Trophoblast cell (in vitro differentiated cells and primary cell): Measurements from ENCODE around the gene SEL1L2.
A peak's percentile ranks its signal among the peaks of the same experiment; 100 is the strongest.

ENCODE experiments used
- DNase-seq, 2 donors: peaks; one replicate each; pipeline ENCODE4 v3.0.0-alpha.2; 2016
- H2AFZ ChIP-seq: 2 replicates; pipeline ENCODE4 v1.6.1; 2013; ENCODE audit warnings: low read length, moderate library complexity, mild to moderate bottlenecking; ENCODE audit not compliant: insufficient read depth, poor library complexity
- H2AK5ac ChIP-seq: 2 replicates; pipeline ENCODE4 v1.6.1; 2013; ENCODE audit warnings: mild to moderate bottlenecking, low read length
- H2BK120ac ChIP-seq: 2 replicates; pipeline ENCODE4 v1.6.1; 2013; ENCODE audit warnings: low read length, mild to moderate bottlenecking, moderate library complexity; ENCODE audit not compliant: insufficient read depth, poor library complexity
- H2BK12ac ChIP-seq: 2 replicates; pipeline ENCODE4 v1.6.1; 2013; ENCODE audit warnings: mild to moderate bottlenecking, low read length, moderate library complexity
- H2BK5ac ChIP-seq: 2 replicates; pipeline ENCODE4 v1.6.1; 2013; ENCODE audit warnings: low read length, low read depth, moderate library complexity, mild to moderate bottlenecking; ENCODE audit not compliant: poor library complexity
- H3K14ac ChIP-seq: 2 replicates; pipeline ENCODE4 v1.6.1; 2013; ENCODE audit warnings: mild to moderate bottlenecking, low read length
- H3K18ac ChIP-seq: 2 replicates; pipeline ENCODE4 v1.6.1; 2013; ENCODE audit warnings: mild to moderate bottlenecking, low read length
- H3K23ac ChIP-seq: 2 replicates; pipeline ENCODE4 v1.6.1; 2013; ENCODE audit warnings: low read length
- H3K27ac ChIP-seq: 2 replicates; pipeline ENCODE4 v1.5.1; 2013; ENCODE audit warnings: low read depth, mild to moderate bottlenecking, inconsistent platforms, low read length, moderate library complexity
- H3K27me3 ChIP-seq: 2 replicates; pipeline ENCODE4 v1.6.1; 2013; ENCODE audit warnings: inconsistent platforms, mild to moderate bottlenecking, low read length, moderate library complexity; ENCODE audit not compliant: insufficient read depth
- H3K36me3 ChIP-seq, 2 experiments: 1 replicate in 1 of 2; 2 replicates in 1 of 2; pipeline ENCODE4 v1.6.1; 2013; ENCODE audit warnings: low read length in 2 of 2, mild to moderate bottlenecking in 2 of 2, moderate library complexity in 1 of 2; ENCODE audit not compliant: insufficient read depth in 2 of 2, control insufficient read depth in 1 of 2
- H3K4ac ChIP-seq: 2 replicates; pipeline ENCODE4 v1.6.1; 2013; ENCODE audit warnings: low read depth, mild to moderate bottlenecking, low read length, moderate library complexity
- H3K4me1 ChIP-seq, 2 experiments: 1 replicate in 1 of 2; 2 replicates in 1 of 2; pipeline ENCODE4 v1.6.1; 2013; ENCODE audit warnings: low read length in 2 of 2, mild to moderate bottlenecking in 2 of 2, moderate library complexity in 1 of 2; ENCODE audit not compliant: insufficient read depth in 2 of 2, control insufficient read depth in 1 of 2
- H3K4me2 ChIP-seq: 2 replicates; pipeline ENCODE4 v1.6.1; 2013; ENCODE audit warnings: inconsistent platforms, mild to moderate bottlenecking, low read length, moderate library complexity
- H3K4me3 ChIP-seq: 2 replicates; pipeline ENCODE4 v1.5.1; 2013; ENCODE audit warnings: mild to moderate bottlenecking, low read depth, low read length, inconsistent platforms
- H3K79me1 ChIP-seq: one replicate; pipeline ENCODE4 v1.6.1; 2013; ENCODE audit warnings: low read length
- H3K79me2 ChIP-seq: 2 replicates; pipeline ENCODE4 v1.6.1; 2013; ENCODE audit warnings: low read length, mild to moderate bottlenecking; ENCODE audit not compliant: control insufficient read depth, insufficient read depth, poor library complexity
- H3K9ac ChIP-seq: 2 replicates; pipeline ENCODE4 v1.6.1; 2013; ENCODE audit warnings: mild to moderate bottlenecking, low read length
- H3K9me3 ChIP-seq: 2 replicates; pipeline ENCODE4 v1.6.1; 2013; ENCODE audit warnings: low read depth, mild to moderate bottlenecking, control low read depth, inconsistent platforms, low read length; ENCODE audit not compliant: insufficient read depth
- H4K12ac ChIP-seq: 2 replicates; pipeline ENCODE4 v1.6.1; 2013; ENCODE audit warnings: low read depth, mild to moderate bottlenecking, low read length, moderate library complexity
- H4K8ac ChIP-seq: 2 replicates; pipeline ENCODE4 v1.6.1; 2013; ENCODE audit warnings: low read depth, mild to moderate bottlenecking, low read length, moderate library complexity
- H4K91ac ChIP-seq: one replicate; pipeline ENCODE4 v1.6.1; 2013; ENCODE audit warnings: low read depth, mild to moderate bottlenecking, low read length, moderate library complexity
- WGBS: extraction: QIAGEN DNeasy Blood & Tissue Kit; methylation state at CpG from one replicate; pipeline ENCODE4 v1.1.7; 2013; ENCODE audit warnings: missing lambda C conversion rate; ENCODE audit not compliant: insufficient read length, insufficient coverage; ENCODE audit errors: extremely low coverage; 5-methylcytosine and 5-hydroxymethylcytosine counted together

SEL1L2 gene

DNA sequence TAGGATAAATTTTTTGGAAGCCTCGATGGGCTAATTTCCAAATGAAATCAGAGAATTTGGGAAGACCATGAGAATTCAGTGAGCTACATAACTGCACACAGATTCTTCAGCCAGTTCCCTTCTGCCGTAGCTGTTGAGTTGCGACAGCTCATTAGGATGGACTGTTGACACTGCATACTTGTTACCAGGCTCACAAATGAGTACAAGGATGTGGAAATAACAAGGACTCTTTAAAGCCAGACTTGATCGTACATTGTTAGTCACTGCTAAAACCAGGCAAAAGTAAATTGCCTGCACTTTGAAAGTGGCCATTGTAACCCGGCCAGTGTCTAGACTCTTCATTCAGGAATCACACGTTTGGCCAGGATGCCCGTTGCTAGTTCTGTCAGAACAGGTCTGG, 168.5 kb downstream of the SEL1L2 start:
- H4K8ac ChIP-seq = no peak overlapping the region
- no peak overlapping the region for H3K18ac ChIP-seq
- WGBS = no CpG with 5 or more reads among the region's 7 CpGs

GRCh38 chr20:13819885-13820645, 170.3 kb downstream of the SEL1L2 start:
- Histone ChIP-seq H3K14ac (no peak overlapping the region), H3K18ac (no peak overlapping the region), H3K27ac (no peak overlapping the region), H3K4me3 (no peak overlapping the region), H3K27me3 (no peaks in the 10 kb centered on the region), H3K9me3 (no peaks in the 10 kb centered on the region), H2BK5ac (no peak overlapping the region), H4K8ac (no peak overlapping the region), H2BK120ac (no peak overlapping the region), H4K91ac (no peak overlapping the region), H3K79me1 (no peaks in the 10 kb centered on the region), H3K4me1 (no peaks in the 10 kb centered on the region), H3K36me3 (peaks cover 4 to 10% of the 10 kb centered on the region in 2 experiments), H2AK5ac (no peak overlapping the region), H3K79me2 (no peaks in the 10 kb centered on the region), H3K4me2 (no peak overlapping the region), H3K4ac (no peak overlapping the region), H3K23ac (no peak overlapping the region), H4K12ac (no peak overlapping the region), H2BK12ac (no peak overlapping the region), H2AFZ (no peak overlapping the region), H3K9ac (no peak overlapping the region)
- no CpG with 5 or more reads among the region's 5 CpGs for WGBS
- DNase-seq = peak; percentile 27 to 92

More for the DNA sequence above, 168.5 kb downstream of the SEL1L2 start:
- Histone ChIP-seq H2BK120ac (no peak overlapping the region), H3K4me3 (no peak overlapping the region), H3K4me2 (no peak overlapping the region), H3K79me1 (no peaks in the 10 kb centered on the region), H2BK12ac (no peak overlapping the region), H3K79me2 (no peaks in the 10 kb centered on the region), H2AFZ (no peak overlapping the region), H3K9ac (no peak overlapping the region), H2BK5ac (no peak overlapping the region), H3K36me3 (peaks cover 0 to 4% of the 10 kb centered on the region in 2 experiments), H3K23ac (no peak overlapping the region), H3K27ac (no peak overlapping the region), H3K27me3 (no peaks in the 10 kb centered on the region), H3K4me1 (no peaks in the 10 kb centered on the region), H2AK5ac (no peak overlapping the region), H3K9me3 (no peaks in the 10 kb centered on the region), H4K12ac (no peak overlapping the region), H4K91ac (no peak overlapping the region), H3K4ac (no peak overlapping the region), H3K14ac (no peak overlapping the region)
- DNase-seq = peak; percentile 36 to 50

- H3K36me3 ChIP-seq = peaks cover 7 to 21% of the 10 kb centered on the region in 2 experiments
- no peak overlapping the region for H2BK12ac ChIP-seq
- H3K27me3 ChIP-seq = no peaks in the 10 kb centered on the region
- no peak overlapping the region for H3K27ac ChIP-seq
- no peak overlapping the region for H2BK5ac ChIP-seq
- H4K12ac ChIP-seq = no peak overlapping the region
- H4K8ac ChIP-seq = no peak overlapping the region
- DNase-seq = peak in 1 of 2 donors; percentile 14
- no peak overlapping the region for H3K23ac ChIP-seq
- no peaks in the 10 kb centered on the region for H3K4me1 ChIP-seq
- no peaks in the 10 kb centered on the region for H3K79me1 ChIP-seq
- H2AK5ac ChIP-seq = no peak overlapping the region
- H3K4me3 ChIP-seq = no peak overlapping the region
- H3K79me2 ChIP-seq = no peaks in the 10 kb centered on the region
- H3K9me3 ChIP-seq = no peaks in the 10 kb centered on the region
- H3K18ac ChIP-seq = no peak overlapping the region
- H3K14ac ChIP-seq = no peak overlapping the region
- H2AFZ ChIP-seq = no peak overlapping the region
- H3K9ac ChIP-seq = no peak overlapping the region
- no peak overlapping the region for H3K4me2 ChIP-seq
- H3K4ac ChIP-seq = no peak overlapping the region
- no peak overlapping the region for H2BK120ac ChIP-seq
- no peak overlapping the region for H4K91ac ChIP-seq
Observed at GRCh38 chr20:13817342-13817741, 173.1 kb downstream of the SEL1L2 start.

DNA sequence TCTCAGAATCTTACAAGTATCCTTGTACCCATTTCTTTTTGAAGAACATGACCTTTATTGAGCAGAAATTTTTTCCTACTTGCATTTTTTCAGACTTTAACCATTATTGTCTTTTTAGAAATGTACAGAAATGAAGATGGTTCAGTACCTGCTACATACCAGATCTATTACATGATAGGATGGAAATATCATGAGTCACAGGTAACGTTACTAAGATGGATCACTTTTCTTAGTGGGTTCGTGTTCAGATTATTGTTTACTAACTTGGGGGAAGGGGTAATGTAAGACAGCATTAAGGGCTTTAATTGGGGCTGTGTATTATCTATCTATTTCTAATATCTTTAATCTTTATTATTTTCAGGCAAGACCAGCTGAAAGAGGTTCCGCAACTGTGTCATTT, 173.7 kb downstream of the SEL1L2 start:
- peaks cover 7 to 25% of the 10 kb centered on the region in 2 experiments for H3K36me3 ChIP-seq
- H3K18ac ChIP-seq = no peak overlapping the region
- no peak overlapping the region for H3K23ac ChIP-seq
- no peak overlapping the region for H3K4me2 ChIP-seq
- no peak overlapping the region for H4K12ac ChIP-seq
- WGBS = no CpG with 5 or more reads among the region's 3 CpGs
- H3K14ac ChIP-seq = no peak overlapping the region
- no peak overlapping the region for H3K9ac ChIP-seq
- no peaks in the 10 kb centered on the region for H3K27me3 ChIP-seq
- no peak overlapping the region for H4K8ac ChIP-seq
- H2AFZ ChIP-seq = no peak overlapping the region
- no peak overlapping the region for H2BK5ac ChIP-seq
- H2AK5ac ChIP-seq = no peak overlapping the region
- H3K4me1 ChIP-seq = no peaks in the 10 kb centered on the region
- DNase-seq = peak in 1 of 2 donors; percentile 32
- H3K79me1 ChIP-seq = no peaks in the 10 kb centered on the region
- H3K4me3 ChIP-seq = no peak overlapping the region
- no peak overlapping the region for H3K4ac ChIP-seq
- H4K91ac ChIP-seq = no peak overlapping the region
- H3K79me2 ChIP-seq = no peaks in the 10 kb centered on the region
- no peak overlapping the region for H2BK120ac ChIP-seq
- H2BK12ac ChIP-seq = no peak overlapping the region
- H3K9me3 ChIP-seq = no peaks in the 10 kb centered on the region
- no peak overlapping the region for H3K27ac ChIP-seq
